SJSA1 (cell line): ENCODE results near the gene TRIM46. TPM values are rescaled to one million over a fixed set of nuclear protein-coding genes. Genes with fewer than 3 reads are reported as not detected.
"Not testable (repeated sequence)": the region's sequence is repeated elsewhere in the genome, so short reads cannot be mapped to it uniquely, and the experiment has no call there.

Experiments used
- DNase-seq, 2 experiments: peaks; one replicate each; pipeline ENCODE4 v3.0.0-alpha.2; 2015 to 2020; ENCODE audit warnings: low spot score in 2 of 2, low read depth in 1 of 2
- H3K27ac ChIP-seq: fragments of 250-450 bp; sonication (Bioruptor Pico); 2 replicates; pipeline ENCODE4 v1.5.1; 2020; ENCODE audit warnings: mild to moderate bottlenecking, moderate library complexity
- H3K27me3 ChIP-seq: fragments of 250-450 bp; sonication (Bioruptor Pico); replicated peaks from 2 replicates; pipeline ENCODE4 v1.5.1; 2020; ENCODE audit warnings: mild to moderate bottlenecking, moderate library complexity
- H3K36me3 ChIP-seq: fragments of 250-450 bp; sonication (Bioruptor Pico); 2 replicates; pipeline ENCODE4 v1.5.1; 2020; ENCODE audit warnings: mild to moderate bottlenecking
- H3K4me1 ChIP-seq: fragments of 250-450 bp; sonication (Bioruptor Pico); replicated peaks from 2 replicates; pipeline ENCODE4 v1.6.1; 2021; ENCODE audit warnings: mild to moderate bottlenecking
- H3K4me3 ChIP-seq: fragments of 250-450 bp; sonication (Bioruptor Pico); 2 replicates; pipeline ENCODE4 v1.5.1; 2020; ENCODE audit warnings: mild to moderate bottlenecking
- H3K9me3 ChIP-seq: fragments of 250-450 bp; sonication (Bioruptor Pico); replicated peaks from 2 replicates; pipeline ENCODE4 v1.5.1; 2020; ENCODE audit warnings: mild to moderate bottlenecking
- total RNA-seq: library from RNA; depleted of rRNA; stranded (reverse); fragments of >200 nt; shearing (Covaris generic); gene quantifications from 2 replicates; pipeline ENCODE4 v1.2.3, GENCODE V29; 2014

TRIM46 gene
- total RNA-seq, 1 experiment from 2014 or later, result 0.21 TPM

GRCh38 chr1:155192346-155193274 lies 19.0 kb downstream of the TRIM46 start:
- DNase-seq, result peak in 1 of 2 experiments; percentile 56
- H3K27me3 ChIP-seq, result no peaks in the 10 kb centered on the region
- H3K9me3 ChIP-seq, result no peaks in the 10 kb centered on the region
- H3K4me3 ChIP-seq, result peak overlapping the region; percentile 40
- peaks cover 34% of the 10 kb centered on the region for H3K4me1 ChIP-seq
- H3K27ac ChIP-seq, result peak overlapping the region; percentile 79
- H3K36me3 ChIP-seq, result peaks cover 12% of the 10 kb centered on the region

- peaks cover 34% of the 10 kb centered on the region for H3K4me1 ChIP-seq
- peaks cover 21% of the 10 kb centered on the region for H3K36me3 ChIP-seq
- no peaks in the 10 kb centered on the region for H3K27me3 ChIP-seq
- DNase-seq, result peak; percentile 93 to 98
- no peaks in the 10 kb centered on the region for H3K9me3 ChIP-seq
- peak overlapping the region; percentile 79 for H3K27ac ChIP-seq
- peak overlapping the region; percentile 40 for H3K4me3 ChIP-seq
Measured at GRCh38 chr1:155193275-155193990, 19.8 kb downstream of the TRIM46 start.

GRCh38 chr1:155193991-155194240 lies 20.3 kb downstream of the TRIM46 start:
- Histone ChIP-seq H3K27ac (peak overlapping the region; percentile 79), H3K36me3 (peaks cover 24% of the 10 kb centered on the region), H3K4me3 (peak overlapping the region; percentile 40), H3K4me1 (peaks cover 34% of the 10 kb centered on the region)
- DNase-seq, H3K27me3 ChIP-seq, H3K9me3 ChIP-seq: not testable (repeated sequence)

- Histone ChIP-seq H3K9me3 (no peaks in the 10 kb centered on the region), H3K4me3 (peak overlapping the region; percentile 40), H3K36me3 (peaks cover 33% of the 10 kb centered on the region), H3K4me1 (peaks cover 34% of the 10 kb centered on the region), H3K27me3 (no peaks in the 10 kb centered on the region), H3K27ac (peak overlapping the region; percentile 79; the same call in 1 of the 2 replicates)
- DNase-seq, result no peak
Measured at GRCh38 chr1:155195201-155196102, 21.8 kb downstream of the TRIM46 start.

GRCh38 chr1:155196103-155196892 lies 22.6 kb downstream of the TRIM46 start:
- Histone ChIP-seq H3K27me3 (no peaks in the 10 kb centered on the region), H3K9me3 (no peaks in the 10 kb centered on the region), H3K27ac (no peak overlapping the region), H3K4me3 (no peak overlapping the region), H3K4me1 (peaks cover 34% of the 10 kb centered on the region), H3K36me3 (peaks cover 37% of the 10 kb centered on the region)
- DNase-seq, result no peak

GRCh38 chr1:155196893-155197638 lies 23.4 kb downstream of the TRIM46 start:
- Histone ChIP-seq H3K9me3 (no peaks in the 10 kb centered on the region), H3K4me3 (no peak overlapping the region), H3K27ac (no peak overlapping the region), H3K36me3 (peaks cover 41% of the 10 kb centered on the region), H3K27me3 (no peaks in the 10 kb centered on the region), H3K4me1 (peaks cover 34% of the 10 kb centered on the region)
- DNase-seq, result no peak

GRCh38 chr1:155197901-155198546 lies 24.4 kb downstream of the TRIM46 start:
- H3K4me3 ChIP-seq, result no peak overlapping the region
- peaks cover 41% of the 10 kb centered on the region for H3K36me3 ChIP-seq
- H3K4me1 ChIP-seq, result peaks cover 28% of the 10 kb centered on the region
- H3K27ac ChIP-seq, result no peak overlapping the region
- DNase-seq, result no peak
- H3K27me3 ChIP-seq, result no peaks in the 10 kb centered on the region
- H3K9me3 ChIP-seq, result no peaks in the 10 kb centered on the region

GRCh38 chr1:155198547-155198906 lies 24.9 kb downstream of the TRIM46 start:
- no peaks in the 10 kb centered on the region for H3K27me3 ChIP-seq
- no peak overlapping the region for H3K4me3 ChIP-seq
- DNase-seq, result no peak
- no peaks in the 10 kb centered on the region for H3K9me3 ChIP-seq
- peaks cover 41% of the 10 kb centered on the region for H3K36me3 ChIP-seq
- peaks cover 23% of the 10 kb centered on the region for H3K4me1 ChIP-seq
- H3K27ac ChIP-seq, result no peak overlapping the region

- Histone ChIP-seq H3K36me3 (peaks cover 41% of the 10 kb centered on the region), H3K9me3 (no peaks in the 10 kb centered on the region)
- no peak for DNase-seq
Measured at GRCh38 chr1:155199792-155200191, 26.1 kb downstream of the TRIM46 start.

GRCh38 chr1:155200920-155201319 lies 27.3 kb downstream of the TRIM46 start:
- Histone ChIP-seq H3K36me3 (peaks cover 41% of the 10 kb centered on the region), H3K9me3 (no peaks in the 10 kb centered on the region), H3K27ac (no peak overlapping the region), H3K4me3 (no peak overlapping the region), H3K4me1 (peaks cover 6% of the 10 kb centered on the region), H3K27me3 (no peaks in the 10 kb centered on the region)
- no peak for DNase-seq

More at GRCh38 chr1:155199792-155200191, 26.1 kb downstream of the TRIM46 start:
- H3K27me3 ChIP-seq, result no peaks in the 10 kb centered on the region
- peaks cover 12% of the 10 kb centered on the region for H3K4me1 ChIP-seq
- no peak overlapping the region for H3K27ac ChIP-seq
- no peak overlapping the region for H3K4me3 ChIP-seq

GRCh38 chr1:155202198-155202597 lies 28.5 kb downstream of the TRIM46 start:
- Histone ChIP-seq H3K9me3 (no peaks in the 10 kb centered on the region), H3K36me3 (peaks cover 33% of the 10 kb centered on the region), H3K4me3 (no peak overlapping the region), H3K27me3 (no peaks in the 10 kb centered on the region), H3K27ac (no peak overlapping the region), H3K4me1 (peaks cover 7% of the 10 kb centered on the region)
- no peak for DNase-seq
